IPS DF 6.9 (cell line): ENCODE results near the gene MAN2B2.

Source experiments
- DNase-seq: peaks from one replicate; pipeline ENCODE4 v3.0.0-alpha.2; 2013; ENCODE audit warnings: low read depth, low spot score
- H3K27ac ChIP-seq: one replicate; pipeline ENCODE4 v1.5.1; 2013; ENCODE audit warnings: low read length, control low read depth
- H3K27me3 ChIP-seq: 2 replicates; pipeline ENCODE4 v1.6.1; 2013; ENCODE audit warnings: mild to moderate bottlenecking, low read length; ENCODE audit not compliant: control insufficient read depth, insufficient read depth
- H3K36me3 ChIP-seq: 2 replicates; pipeline ENCODE4 v1.6.1; 2013; ENCODE audit warnings: low read length; ENCODE audit not compliant: control insufficient read depth, insufficient read depth
- H3K4me1 ChIP-seq: 2 replicates; pipeline ENCODE4 v1.6.1; 2013; ENCODE audit warnings: low read length; ENCODE audit not compliant: control insufficient read depth, insufficient read depth
- H3K4me3 ChIP-seq: 2 replicates; pipeline ENCODE4 v1.5.1; 2013; ENCODE audit warnings: mild to moderate bottlenecking, low read length
- H3K9me3 ChIP-seq: 2 replicates; pipeline ENCODE4 v1.6.1; 2013; ENCODE audit warnings: low read length, inconsistent platforms; ENCODE audit not compliant: control insufficient read depth, insufficient read depth
- WGBS: extraction: QIAGEN DNeasy Blood & Tissue Kit; methylation state at CpG from one replicate; pipeline ENCODE4 v1.1.7; 2013; ENCODE audit warnings: mixed read lengths, missing lambda C conversion rate; ENCODE audit not compliant: insufficient read length, insufficient coverage; 5-methylcytosine and 5-hydroxymethylcytosine counted together

The MAN2B2 gene

DNA sequence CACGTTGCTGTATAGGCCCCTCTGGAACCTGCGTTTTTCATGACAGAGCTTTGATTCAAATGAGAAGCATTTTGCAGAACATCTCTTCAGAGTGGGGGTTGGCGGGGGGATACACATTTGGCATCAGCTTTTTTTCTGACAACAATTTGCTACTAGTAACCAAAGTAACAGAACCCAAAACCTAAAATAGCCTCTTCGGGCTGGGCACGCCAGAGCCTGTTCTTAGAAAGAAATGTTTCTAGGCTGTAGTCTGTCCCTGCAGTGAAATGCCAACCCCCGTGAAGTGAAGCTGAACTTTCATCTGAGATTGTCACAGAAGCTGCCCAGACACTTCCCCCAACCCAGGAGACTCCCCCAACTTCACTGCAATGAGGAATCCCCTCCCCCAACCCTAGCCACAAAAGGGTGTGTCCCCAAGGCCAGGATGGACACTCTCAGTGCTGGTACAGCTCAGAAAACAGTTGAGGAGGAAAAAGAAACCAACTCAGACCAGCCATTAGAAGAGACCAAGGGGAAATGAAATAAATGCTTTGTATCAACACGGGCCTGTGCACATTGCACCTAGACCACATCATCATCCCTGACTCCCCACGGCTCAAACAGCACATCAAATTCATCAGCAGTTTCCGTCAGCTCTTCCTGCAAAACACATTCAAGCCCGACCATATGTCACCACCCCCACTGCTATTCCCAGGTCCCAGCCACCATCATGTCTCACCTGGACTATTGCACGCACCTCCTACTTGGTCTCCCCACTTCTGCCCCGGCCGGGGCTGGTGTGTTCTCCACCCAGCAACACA is 8.4 kb upstream of the MAN2B2 start:
- no peak for DNase-seq
- WGBS, result no CpG with 5 or more reads among the region's 13 CpGs
- Histone ChIP-seq H3K4me1 (no peaks in the 10 kb centered on the region; the same call in 1 of the 2 replicates), H3K36me3 (no peaks in the 10 kb centered on the region), H3K27me3 (peaks cover 38% of the 10 kb centered on the region), H3K4me3 (no peak overlapping the region), H3K27ac (no peak overlapping the region), H3K9me3 (no peaks in the 10 kb centered on the region)

- Histone ChIP-seq H3K4me3 (no peak overlapping the region), H3K27ac (no peak overlapping the region), H3K4me1 (no peaks in the 10 kb centered on the region; the same call in 1 of the 2 replicates), H3K27me3 (peaks cover 32% of the 10 kb centered on the region), H3K9me3 (no peaks in the 10 kb centered on the region), H3K36me3 (no peaks in the 10 kb centered on the region)
- WGBS, result no CpG with 5 or more reads among the region's 1 CpG
- no peak for DNase-seq
These were observed 7.8 kb upstream of the MAN2B2 start for GRCh38 chr4:6567218-6567617.

GRCh38 chr4:6568148-6568547 is 6.8 kb upstream of the MAN2B2 start:
- no CpG with 5 or more reads among the region's 7 CpGs for WGBS
- Histone ChIP-seq H3K4me3 (no peak overlapping the region), H3K27me3 (peaks cover 23% of the 10 kb centered on the region), H3K36me3 (no peaks in the 10 kb centered on the region), H3K4me1 (no peaks in the 10 kb centered on the region; the same call in 1 of the 2 replicates), H3K9me3 (no peaks in the 10 kb centered on the region), H3K27ac (no peak overlapping the region)
- DNase-seq, result no peak

DNA sequence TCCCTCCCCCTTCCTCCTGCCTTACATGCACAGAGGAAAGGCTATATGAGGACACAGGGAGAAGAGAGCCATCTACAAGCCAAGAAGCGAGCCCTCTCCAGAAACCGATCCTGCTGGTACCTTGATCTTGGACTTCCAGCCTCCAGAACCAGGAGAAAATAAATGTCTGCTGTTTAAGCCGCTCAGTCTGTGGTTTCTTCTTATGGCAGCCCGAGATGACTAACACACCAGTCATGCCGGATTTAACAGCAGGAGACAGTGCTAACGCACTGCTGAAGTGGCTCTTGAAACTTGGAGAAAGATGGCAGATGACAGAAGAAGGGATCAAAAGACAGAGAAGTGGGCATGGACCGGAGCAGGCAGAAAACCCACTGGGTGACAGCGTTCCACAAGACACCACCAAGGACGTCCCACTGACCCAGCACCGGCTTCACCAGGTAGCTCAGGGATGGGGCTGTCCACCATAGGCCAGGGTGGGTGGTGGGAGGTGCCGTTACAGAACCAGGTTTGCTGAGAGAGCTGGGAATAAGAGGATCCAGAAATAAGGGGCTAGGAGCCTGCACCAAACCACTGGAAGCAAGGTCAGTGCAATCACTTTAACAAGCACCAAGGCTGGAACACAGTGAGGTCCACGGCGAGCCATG is 6.2 kb upstream of the MAN2B2 start:
- WGBS, result no CpG with 5 or more reads among the region's 13 CpGs
- no peaks in the 10 kb centered on the region; the same call in 1 of the 2 replicates for H3K4me1 ChIP-seq
- H3K27ac ChIP-seq, result no peak overlapping the region
- no peaks in the 10 kb centered on the region for H3K9me3 ChIP-seq
- no peaks in the 10 kb centered on the region for H3K36me3 ChIP-seq
- no peak overlapping the region for H3K4me3 ChIP-seq
- DNase-seq, result no peak
- peaks cover 21% of the 10 kb centered on the region for H3K27me3 ChIP-seq

DNA sequence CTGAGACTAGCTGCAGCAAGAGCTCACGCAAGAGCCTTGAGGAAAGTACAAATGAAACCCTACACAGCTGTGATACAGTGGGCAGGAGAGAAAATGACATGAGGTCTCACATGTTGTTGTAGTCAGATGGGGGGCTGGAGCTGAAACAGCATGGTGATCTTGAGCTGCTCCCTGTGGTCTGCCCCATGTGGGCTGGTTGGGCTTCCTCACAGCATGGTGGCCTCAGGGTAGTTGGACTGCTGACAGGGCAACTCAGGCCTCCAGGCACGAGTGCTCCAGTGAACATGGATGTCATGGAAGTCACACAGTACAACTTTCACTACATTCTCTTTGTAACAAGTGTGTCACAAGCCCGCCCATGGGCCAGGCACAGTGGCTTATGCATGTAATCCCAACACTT is 3.4 kb upstream of the MAN2B2 start:
- DNase-seq, result no peak
- Histone ChIP-seq H3K36me3 (no peaks in the 10 kb centered on the region), H3K4me3 (no peak overlapping the region), H3K4me1 (peaks cover 2% of the 10 kb centered on the region; the same call in 1 of the 2 replicates), H3K27me3 (peaks cover 3% of the 10 kb centered on the region; the same call in 1 of the 2 replicates), H3K27ac (no peak overlapping the region), H3K9me3 (no peaks in the 10 kb centered on the region)
- no CpG with 5 or more reads among the region's 3 CpGs for WGBS

DNA sequence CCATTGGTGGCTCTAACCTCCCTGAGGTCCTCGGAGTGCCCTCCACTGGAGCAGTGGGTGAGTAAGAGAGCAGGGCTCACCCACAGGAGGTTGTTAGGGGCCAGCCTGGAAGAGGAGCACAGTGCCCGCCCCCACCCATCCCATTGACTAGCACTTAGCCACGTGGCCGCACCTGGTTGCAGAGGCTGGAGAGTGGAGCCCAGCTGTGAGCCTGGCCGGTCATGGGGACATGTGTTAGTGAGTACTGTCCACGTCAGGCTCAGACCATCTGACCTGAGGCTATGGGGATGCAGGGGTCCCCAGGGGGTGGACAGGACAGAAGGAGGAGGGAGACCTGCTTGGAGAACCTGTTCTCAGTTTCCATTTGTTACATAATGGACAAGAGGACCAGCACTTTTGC is 1.4 kb upstream of the MAN2B2 start:
- Histone ChIP-seq H3K4me1 (peaks cover 2% of the 10 kb centered on the region; the same call in 1 of the 2 replicates), H3K36me3 (no peaks in the 10 kb centered on the region), H3K4me3 (no peak overlapping the region), H3K27ac (no peak overlapping the region), H3K9me3 (no peaks in the 10 kb centered on the region), H3K27me3 (peaks cover 3% of the 10 kb centered on the region; the same call in 1 of the 2 replicates)
- no peak for DNase-seq
- no CpG with 5 or more reads among the region's 6 CpGs for WGBS

- Histone ChIP-seq H3K9me3 (no peaks in the 10 kb centered on the region), H3K27me3 (peaks cover 3% of the 10 kb centered on the region; the same call in 1 of the 2 replicates), H3K4me3 (peak overlapping the region; percentile 37; the same call in 1 of the 2 replicates), H3K4me1 (0 out of 2 replicates have a peak, but pooled peaks cover 2% of the 10 kb centered on the region), H3K27ac (no peak overlapping the region), H3K36me3 (peaks cover 2% of the 10 kb centered on the region; the same call in 1 of the 2 replicates)
- WGBS, result no CpG with 5 or more reads among the region's 16 CpGs
- DNase-seq, result no peak
These were observed 823 bp upstream of the MAN2B2 start for GRCh38 chr4:6573986-6574746.

DNA sequence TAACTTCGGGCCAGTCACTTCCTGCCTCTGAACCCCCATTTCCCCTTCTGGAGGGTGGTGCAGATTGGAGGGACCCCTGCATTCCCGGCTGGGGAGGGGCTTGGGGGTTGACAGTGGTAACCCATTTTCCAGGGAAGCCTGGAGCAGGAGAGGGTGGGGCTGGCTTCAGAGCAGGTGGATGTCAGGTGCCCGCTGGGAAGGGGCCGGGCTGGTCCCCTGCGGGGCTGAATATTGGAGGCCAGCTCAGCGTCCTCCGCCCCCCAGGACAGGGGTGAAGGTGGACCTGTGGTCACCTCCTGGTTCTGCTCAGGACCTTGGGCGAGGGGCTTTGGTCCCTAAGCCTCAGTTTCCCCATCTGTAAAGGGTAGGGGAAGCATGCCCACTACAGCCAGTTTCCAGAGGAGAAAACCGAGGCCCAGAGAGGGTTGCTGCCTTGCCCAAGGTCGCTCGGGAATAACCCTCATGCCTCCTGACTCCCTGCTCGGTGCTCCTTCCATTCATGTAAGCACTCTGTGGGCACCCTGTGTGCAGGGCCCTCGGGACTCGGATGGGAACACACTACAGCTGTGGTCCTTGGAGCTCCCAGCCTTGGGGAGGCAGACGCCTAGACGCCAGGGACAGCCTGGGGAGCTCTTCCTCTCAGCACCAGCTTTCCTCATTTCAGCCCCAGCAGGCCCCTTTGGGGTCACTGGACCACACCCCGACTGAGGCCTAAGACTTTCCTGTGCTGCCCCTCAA is 683 bp downstream of the MAN2B2 start:
- WGBS, result no CpG with 5 or more reads among the region's 17 CpGs
- H3K36me3 ChIP-seq, result peaks cover 2% of the 10 kb centered on the region; the same call in 1 of the 2 replicates
- 0 out of 2 replicates have a peak, but pooled peaks cover 2% of the 10 kb centered on the region for H3K4me1 ChIP-seq
- H3K9me3 ChIP-seq, result no peaks in the 10 kb centered on the region
- peak overlapping the region; percentile 71 for H3K4me3 ChIP-seq
- H3K27ac ChIP-seq, result no peak overlapping the region
- peaks cover 3% of the 10 kb centered on the region; the same call in 1 of the 2 replicates for H3K27me3 ChIP-seq
- DNase-seq, result no peak

GRCh38 chr4:6576512-6576911 is 1.5 kb downstream of the MAN2B2 start:
- DNase-seq, result no peak
- Histone ChIP-seq H3K9me3 (no peaks in the 10 kb centered on the region), H3K36me3 (peaks cover 2% of the 10 kb centered on the region; the same call in 1 of the 2 replicates), H3K27ac (no peak overlapping the region), H3K4me1 (0 out of 2 replicates have a peak, but pooled peaks cover 2% of the 10 kb centered on the region), H3K4me3 (no peak overlapping the region), H3K27me3 (peaks cover 3% of the 10 kb centered on the region; the same call in 1 of the 2 replicates)
- WGBS, result no CpG with 5 or more reads among the region's 16 CpGs
